Transverse colon (tissue), 3 donors: ENCODE measurements around the gene ZNF664.

Experiments used
- CTCF ChIP-seq, 5 experiments: fragments of 200-600 bp in 3 of 5; fragments of 450-650 bp in 2 of 5; sonication (generic) in 3 of 5; IDR thresholded peaks; 1 replicate in 2 of 5; 2 replicates in 3 of 5; pipeline ENCODE4 v1.5.1; 2016 to 2017; ENCODE audit warnings: antibody characterized with exemption in 5 of 5, inconsistent platforms in 3 of 5, mild to moderate bottlenecking in 2 of 5, moderate library complexity in 1 of 5
- EP300 ChIP-seq: sonication (generic); formaldehyde crosslinking; IDR thresholded peaks from one replicate; pipeline ENCODE4 v1.6.1; 2017; ENCODE audit warnings: antibody characterized with exemption, low read depth

- TF ChIP-seq CTCF (IDR thresholded peaks at IDR 0.05), result no peak
- TF ChIP-seq EP300, result no peak
Observed at GRCh38 chr12:123992118-123992825, 19.3 kb downstream of the ZNF664 start.
